SK-N-MC (cell line): ENCODE results near the gene MDN1.

ENCODE experiments used
- EZH2 ChIP-seq: fragments of 200-600 bp; sonication (generic); IDR thresholded peaks from one replicate; pipeline ENCODE4 v1.6.1; 2017; ENCODE audit warnings: antibody characterized with exemption
- POLR2AphosphoS5 ChIP-seq: IDR thresholded peaks from 2 replicates; pipeline ENCODE4 v1.6.1; 2012; ENCODE audit warnings: mild to moderate bottlenecking, low read depth, low read length, borderline replicate concordance

GRCh38 chr6:89797317-89797716 lies 22.3 kb downstream of the MDN1 start:
- TF ChIP-seq POLR2AphosphoS5: no peak
- TF ChIP-seq EZH2: no peak
